C4-2B (cell line): ENCODE data around the gene NDUFA13.

ENCODE experiments used
- ZFX ChIP-seq: fragments of 450-650 bp; IDR thresholded peaks from 2 replicates; pipeline ENCODE4 v1.6.1; 2017
- TF ChIP-seq, protein P1 (sequence below): fragments of 450-650 bp; conservative IDR thresholded peaks from 2 replicates; pipeline ENCODE4 v1.5.1; 2017; ENCODE audit warnings: mild to moderate bottlenecking

DNA sequence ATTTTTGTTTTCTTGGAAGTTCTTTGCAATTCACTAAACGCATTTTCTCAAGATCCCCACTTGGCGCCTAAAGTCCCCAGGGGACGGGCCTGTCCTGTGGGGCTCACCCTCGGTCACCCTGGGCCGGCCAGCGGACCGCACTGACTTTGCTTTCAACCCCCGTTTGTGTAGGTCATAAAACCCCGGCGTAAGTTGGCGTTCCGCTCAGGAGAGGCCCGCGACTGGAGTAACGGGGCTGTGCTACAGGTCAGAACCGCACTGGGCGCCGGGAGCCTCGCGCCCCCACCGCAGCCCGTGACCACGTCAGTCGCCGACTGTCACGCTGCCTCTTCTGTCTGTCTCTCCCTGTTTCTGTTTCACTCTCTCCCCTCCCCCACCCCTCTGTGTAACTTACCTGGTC, 14.2 kb upstream of the NDUFA13 start:
- TF ChIP-seq, protein P1, sequence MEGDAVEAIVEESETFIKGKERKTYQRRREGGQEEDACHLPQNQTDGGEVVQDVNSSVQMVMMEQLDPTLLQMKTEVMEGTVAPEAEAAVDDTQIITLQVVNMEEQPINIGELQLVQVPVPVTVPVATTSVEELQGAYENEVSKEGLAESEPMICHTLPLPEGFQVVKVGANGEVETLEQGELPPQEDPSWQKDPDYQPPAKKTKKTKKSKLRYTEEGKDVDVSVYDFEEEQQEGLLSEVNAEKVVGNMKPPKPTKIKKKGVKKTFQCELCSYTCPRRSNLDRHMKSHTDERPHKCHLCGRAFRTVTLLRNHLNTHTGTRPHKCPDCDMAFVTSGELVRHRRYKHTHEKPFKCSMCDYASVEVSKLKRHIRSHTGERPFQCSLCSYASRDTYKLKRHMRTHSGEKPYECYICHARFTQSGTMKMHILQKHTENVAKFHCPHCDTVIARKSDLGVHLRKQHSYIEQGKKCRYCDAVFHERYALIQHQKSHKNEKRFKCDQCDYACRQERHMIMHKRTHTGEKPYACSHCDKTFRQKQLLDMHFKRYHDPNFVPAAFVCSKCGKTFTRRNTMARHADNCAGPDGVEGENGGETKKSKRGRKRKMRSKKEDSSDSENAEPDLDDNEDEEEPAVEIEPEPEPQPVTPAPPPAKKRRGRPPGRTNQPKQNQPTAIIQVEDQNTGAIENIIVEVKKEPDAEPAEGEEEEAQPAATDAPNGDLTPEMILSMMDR: no peak
- TF ChIP-seq ZFX: no peak
